NCI-H1092 treated with DMSO at 0.1 percent for 48 hours (cell line): ENCODE data around the gene ASRGL1.

Source experiments
- DNase-seq: peaks from one replicate; lab custom pipeline; 2025; lab: John Stamatoyannopoulos, UW

The ASRGL1 gene

GRCh38 chr11:62416596-62416995 lies 79.3 kb downstream of the ASRGL1 start:
- no peak for DNase-seq

- no peak for DNase-seq
Measured at GRCh38 chr11:62418136-62418535, 80.9 kb downstream of the ASRGL1 start.

- DNase-seq, result no peak
Measured at GRCh38 chr11:62418733-62419132, 81.5 kb downstream of the ASRGL1 start, which contains the start of gene SCGB1A1. Gene SCGB1A1 (plus strand): TSS chr11:62419033. CDS start chr11:62419096, 63 bp downstream.

- no peak for DNase-seq
Measured at GRCh38 chr11:62419314-62419929, 82.2 kb downstream of the ASRGL1 start.

- DNase-seq, result no peak
Measured at GRCh38 chr11:62419943-62420342, 82.7 kb downstream of the ASRGL1 start.

- DNase-seq, result no peak
Measured at GRCh38 chr11:62420882-62421281, 83.6 kb downstream of the ASRGL1 start.

- no peak for DNase-seq
Measured at GRCh38 chr11:62421996-62422395, 84.7 kb downstream of the ASRGL1 start.

GRCh38 chr11:62423012-62423411 lies 85.8 kb downstream of the ASRGL1 start:
- no peak for DNase-seq

GRCh38 chr11:62427630-62428233 lies 90.5 kb downstream of the ASRGL1 start:
- no peak for DNase-seq

- DNase-seq, result no peak
Measured at GRCh38 chr11:62428871-62429560, 91.8 kb downstream of the ASRGL1 start.

- DNase-seq, result no peak
Measured at GRCh38 chr11:62430425-62430824, 93.2 kb downstream of the ASRGL1 start.

GRCh38 chr11:62431171-62431901 lies 94.1 kb downstream of the ASRGL1 start:
- DNase-seq, result no peak

GRCh38 chr11:62432695-62433094 lies 95.4 kb downstream of the ASRGL1 start:
- no peak for DNase-seq

GRCh38 chr11:62433141-62433903 lies 96.1 kb downstream of the ASRGL1 start:
- DNase-seq, result no peak

GRCh38 chr11:62433904-62434276 lies 96.6 kb downstream of the ASRGL1 start:
- DNase-seq, result no peak

GRCh38 chr11:62435846-62436660 lies 98.8 kb downstream of the ASRGL1 start:
- no peak for DNase-seq

GRCh38 chr11:62437616-62438015 lies 100.4 kb downstream of the ASRGL1 start:
- no peak for DNase-seq

GRCh38 chr11:62438641-62439040 lies 101.4 kb downstream of the ASRGL1 start:
- no peak for DNase-seq

- no peak for DNase-seq
Measured at GRCh38 chr11:62439785-62440602, 102.7 kb downstream of the ASRGL1 start.
